HG02588 (cell line): ENCODE results near the gene CSNK1G3.

Experiments used
- ATAC-seq: cut with Tn5 transposase; IDR thresholded peaks from one replicate; pipeline ENCODE4 v1.9.1; 2021; ENCODE audit warnings: mild to moderate bottlenecking, moderate library complexity; ENCODE audit not compliant: unreplicated experiment

CSNK1G3 gene

GRCh38 chr5:123557907-123558306 is 45.9 kb downstream of the CSNK1G3 start:
- ATAC-seq, result no peak

GRCh38 chr5:123558762-123559433 is 46.9 kb downstream of the CSNK1G3 start:
- no peak for ATAC-seq

- no peak for ATAC-seq
These were observed 47.4 kb downstream of the CSNK1G3 start for GRCh38 chr5:123559434-123559775.

GRCh38 chr5:123561230-123561629 is 49.3 kb downstream of the CSNK1G3 start:
- ATAC-seq, result no peak

GRCh38 chr5:123571927-123572326 is 60.0 kb downstream of the CSNK1G3 start:
- ATAC-seq, result no peak

- ATAC-seq, result no peak
These were observed 66.4 kb downstream of the CSNK1G3 start for GRCh38 chr5:123578390-123578789.

- ATAC-seq, result no peak
These were observed 67.4 kb downstream of the CSNK1G3 start for GRCh38 chr5:123579410-123579809.

- no peak for ATAC-seq
These were observed 70.7 kb downstream of the CSNK1G3 start for GRCh38 chr5:123582550-123583285.

GRCh38 chr5:123585871-123586270 is 73.9 kb downstream of the CSNK1G3 start:
- no peak for ATAC-seq

- no peak for ATAC-seq
These were observed 82.5 kb downstream of the CSNK1G3 start for GRCh38 chr5:123594434-123594833.

- ATAC-seq, result no peak
These were observed 85.0 kb downstream of the CSNK1G3 start for GRCh38 chr5:123597018-123597417.

GRCh38 chr5:123598028-123598689 is 86.2 kb downstream of the CSNK1G3 start:
- peak; percentile 58 for ATAC-seq

GRCh38 chr5:123599171-123599570 is 87.2 kb downstream of the CSNK1G3 start:
- no peak for ATAC-seq

GRCh38 chr5:123601610-123602009 is 89.6 kb downstream of the CSNK1G3 start:
- no peak for ATAC-seq

- ATAC-seq, result peak; percentile 54
These were observed 93.8 kb downstream of the CSNK1G3 start for GRCh38 chr5:123605822-123606221.

GRCh38 chr5:123610209-123610608 is 98.2 kb downstream of the CSNK1G3 start:
- ATAC-seq, result no peak

- ATAC-seq, result no peak
These were observed 98.9 kb downstream of the CSNK1G3 start for GRCh38 chr5:123610665-123611405.

GRCh38 chr5:123611406-123611709 is 99.4 kb downstream of the CSNK1G3 start:
- no peak for ATAC-seq

GRCh38 chr5:123617561-123617960 is 105.6 kb downstream of the CSNK1G3 start:
- ATAC-seq, result no peak

- ATAC-seq, result no peak
These were observed 114.1 kb downstream of the CSNK1G3 start for GRCh38 chr5:123626051-123626450.

- ATAC-seq, result no peak
These were observed 117.0 kb downstream of the CSNK1G3 start for GRCh38 chr5:123628860-123629544.
